Lower lobe of right lung (tissue), 2 donors: Measurements from ENCODE around the gene LMBRD2. TPM values are rescaled to one million over a fixed set of nuclear protein-coding genes. Genes with fewer than 3 reads are reported as not detected.

Experiments
- ATAC-seq, 2 donors: fragments of 200-7000 bp; cut with Tn5 transposase; one replicate each; pipeline ENCODE4 v1.9.1; 2020 to 2022; ENCODE audit warnings: mild to moderate bottlenecking in 2 of 2, moderate library complexity in 2 of 2
- DNase-seq: peaks from one replicate; pipeline ENCODE4 v3.0.0-alpha.2; 2020
- H3K27ac ChIP-seq: fragments of 200-600 bp; one replicate; pipeline ENCODE4 v1.8.0; 2022
- H3K27me3 ChIP-seq: fragments of 200-600 bp; one replicate; pipeline ENCODE4 v1.8.0; 2022; ENCODE audit warnings: low read depth
- H3K36me3 ChIP-seq: fragments of 200-600 bp; one replicate; pipeline ENCODE4 v1.8.0; 2022; ENCODE audit warnings: mild to moderate bottlenecking
- H3K4me1 ChIP-seq: fragments of 200-600 bp; one replicate; pipeline ENCODE4 v1.8.0; 2022
- H3K4me3 ChIP-seq: fragments of 200-600 bp; one replicate; pipeline ENCODE4 v1.8.0; 2022; ENCODE audit warnings: mild to moderate bottlenecking
- H3K9me3 ChIP-seq: fragments of 200-600 bp; one replicate; pipeline ENCODE4 v1.8.0; 2022
- CTCF ChIP-seq: fragments of 200-600 bp; IDR thresholded peaks from one replicate; pipeline ENCODE4 v1.8.0; 2022; ENCODE audit warnings: antibody characterized with exemption, mild to moderate bottlenecking
- intact Hi-C: fragments of 100-400 bp; cut with DNase I; formaldehyde crosslinking; loops from one replicate; pipeline ENCODE4 v1.11.0; 2022
- total RNA-seq: library from RNA; stranded (reverse); fragmentation: NEBNext Ultra II Directional; extraction: Animal tissue kit (Norgen Biotek cat#: 25700); gene quantifications from one replicate; pipeline ENCODE4 v1.2.1, GENCODE V29; 2021
- donor health status: DM: no; HTN: yes; CAD: no; lungs with severe emphysema.

LMBRD2 gene
- total RNA-seq, 1 donor from 2014 or later = 12.1 TPM

- Histone ChIP-seq H3K27me3 (no peaks in the 10 kb centered on the region), H3K27ac (no peak overlapping the region), H3K4me1 (peaks cover 35% of the 10 kb centered on the region), H3K4me3 (peak overlapping the region; percentile 89), H3K9me3 (no peaks in the 10 kb centered on the region), H3K36me3 (peaks cover 23% of the 10 kb centered on the region)
- DNase-seq (no peak), ATAC-seq (no peak)
- intact Hi-C loops = no loop called here
- no peak for TF ChIP-seq CTCF
Measured at GRCh38 chr5:36153298-36153677, 1.6 kb upstream of the LMBRD2 start.

DNA sequence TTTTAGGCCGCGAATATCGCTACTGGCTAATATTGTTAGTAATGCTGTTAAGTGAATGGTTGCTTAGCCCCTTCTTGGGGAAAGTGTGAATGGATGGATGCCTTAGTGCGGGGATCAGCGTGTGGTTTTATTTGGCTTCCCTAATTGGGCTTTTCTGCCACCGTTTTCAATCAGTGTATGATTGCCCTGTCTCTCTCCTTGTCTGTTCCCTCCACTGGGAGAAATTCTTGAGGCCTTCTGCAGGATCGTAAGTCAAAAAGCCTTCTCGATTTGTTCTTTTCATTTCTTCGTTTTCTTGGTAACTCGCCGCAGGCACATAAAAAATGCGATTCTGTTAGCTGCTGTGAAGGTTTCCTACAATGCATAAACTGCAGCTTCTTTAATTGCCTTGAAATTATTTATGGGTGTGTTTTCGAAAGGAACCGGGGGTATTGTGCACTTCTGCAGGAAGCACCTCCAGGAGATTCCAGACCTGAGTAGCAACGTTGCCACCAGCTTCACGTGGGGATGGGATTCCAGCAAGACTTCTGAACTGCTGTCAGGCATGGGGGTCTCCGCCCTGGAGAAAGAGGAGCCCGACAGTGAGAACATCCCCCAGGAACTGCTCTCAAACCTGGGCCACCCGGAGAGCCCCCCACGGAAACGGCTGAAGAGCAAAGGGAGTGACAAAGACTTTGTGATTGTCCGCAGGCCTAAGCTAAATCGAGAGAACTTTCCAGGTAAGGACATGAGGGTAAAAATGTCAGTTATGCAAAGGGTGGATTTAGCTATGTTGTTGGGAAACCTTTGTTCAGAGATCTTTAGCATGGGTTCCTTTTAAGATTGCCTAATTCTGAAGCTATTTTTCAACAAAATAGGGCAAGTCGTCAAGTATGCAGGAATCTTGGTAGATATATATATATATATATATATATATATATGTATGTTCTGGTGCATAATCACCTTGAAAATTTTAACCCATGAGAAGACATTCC is 924 bp upstream of the LMBRD2 start:
- no peaks in the 10 kb centered on the region for H3K27me3 ChIP-seq
- H3K9me3 ChIP-seq = no peaks in the 10 kb centered on the region
- TF ChIP-seq CTCF = no peak
- ATAC-seq (peak in 1 of 2 donors; percentile 2), DNase-seq (no peak)
- H3K4me3 ChIP-seq = peak overlapping the region; percentile 89
- intact Hi-C loops = no loop called here
- H3K27ac ChIP-seq = peak overlapping the region; percentile 82
- H3K4me1 ChIP-seq = peaks cover 35% of the 10 kb centered on the region
- H3K36me3 ChIP-seq = peaks cover 20% of the 10 kb centered on the region

GRCh38 chr5:36150676-36151433 is 832 bp downstream of the LMBRD2 start:
- Histone ChIP-seq H3K27ac (peak overlapping the region; percentile 82), H3K9me3 (no peaks in the 10 kb centered on the region), H3K4me1 (peaks cover 27% of the 10 kb centered on the region), H3K27me3 (no peaks in the 10 kb centered on the region), H3K4me3 (peak overlapping the region; percentile 89), H3K36me3 (peaks cover 9% of the 10 kb centered on the region)
- intact Hi-C loops = no loop called here
- ATAC-seq (peak; percentile 21 to 39), DNase-seq (peak; percentile 59)
- no peak for TF ChIP-seq CTCF

DNA sequence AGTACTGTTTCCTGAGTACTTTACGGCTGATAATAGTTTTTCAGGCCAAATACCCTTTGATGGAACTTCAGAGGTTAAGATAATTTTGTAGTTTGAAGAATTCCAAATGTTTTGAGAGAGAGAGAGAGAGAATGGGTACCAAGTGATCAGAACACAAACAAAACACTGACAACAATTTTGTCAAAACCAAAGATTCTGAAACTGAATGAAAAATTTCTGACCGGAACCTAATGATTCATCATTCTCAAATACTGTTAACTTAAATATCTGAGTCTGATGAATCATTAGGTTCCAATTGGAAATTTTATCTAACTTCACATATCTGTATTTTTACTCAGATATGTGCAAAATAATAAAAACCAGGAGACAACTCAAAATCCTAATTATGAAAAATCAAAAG is 4.0 kb downstream of the LMBRD2 start:
- H3K36me3 ChIP-seq = no peaks in the 10 kb centered on the region
- no peaks in the 10 kb centered on the region for H3K27me3 ChIP-seq
- no peak for ATAC-seq
- H3K27ac ChIP-seq = no peak overlapping the region
- peaks cover 14% of the 10 kb centered on the region for H3K4me1 ChIP-seq
- DNase-seq = no peak
- H3K9me3 ChIP-seq = no peaks in the 10 kb centered on the region
- no peak overlapping the region for H3K4me3 ChIP-seq
- no peak for TF ChIP-seq CTCF
- intact Hi-C loops = no loop called here

GRCh38 chr5:36146390-36146789 is 5.3 kb downstream of the LMBRD2 start:
- TF ChIP-seq CTCF = no peak
- Histone ChIP-seq H3K4me1 (peaks cover 11% of the 10 kb centered on the region), H3K36me3 (peaks cover 12% of the 10 kb centered on the region), H3K27me3 (no peaks in the 10 kb centered on the region), H3K27ac (no peak overlapping the region), H3K4me3 (no peak overlapping the region), H3K9me3 (no peaks in the 10 kb centered on the region)
- ATAC-seq (no peak), DNase-seq (no peak)
- intact Hi-C loops = no loop called here
